Activated CD4-positive, alpha-beta T cell treated with anti-CD3 and anti-CD28 coated beads for 4 hours (primary cell): ENCODE data around the gene XCR1.
"Not testable (repeated sequence)": the region's sequence is repeated elsewhere in the genome, so short reads cannot be mapped to it uniquely, and the experiment has no call there.

Experiments used
- DNase-seq, 2 donors: peaks; one replicate each; pipeline ENCODE4 v3.0.0-alpha.2; 2020

XCR1 gene

GRCh38 chr3:46027021-46027705 lies at the start of gene XCR1:
TSS of gene XCR1 (minus strand) at chr3:46027483. CDS start at chr3:46021947, 5,536 bp downstream.
- DNase-seq = no peak

GRCh38 chr3:46076606-46077005 lies 49.3 kb upstream of the XCR1 start:
- DNase-seq = no peak

- no peak for DNase-seq
Measured at GRCh38 chr3:46075816-46076215, 48.5 kb upstream of the XCR1 start.

GRCh38 chr3:46071222-46071858 lies 44.1 kb upstream of the XCR1 start:
- no peak for DNase-seq

- DNase-seq = no peak
Measured at GRCh38 chr3:46070595-46071093, 43.4 kb upstream of the XCR1 start.

GRCh38 chr3:46068501-46068900 lies 41.2 kb upstream of the XCR1 start:
- DNase-seq = peak in 1 of 2 donors; percentile 9

- no peak for DNase-seq
Measured at GRCh38 chr3:46067401-46067800, 40.1 kb upstream of the XCR1 start.

- DNase-seq = no peak
Measured at GRCh38 chr3:46065750-46066256, 38.5 kb upstream of the XCR1 start.

GRCh38 chr3:46065294-46065705 lies 38.0 kb upstream of the XCR1 start:
- DNase-seq = peak; percentile 81 to 84

- no peak for DNase-seq
Measured at GRCh38 chr3:46062679-46063078, 35.4 kb upstream of the XCR1 start.

GRCh38 chr3:46061887-46062286 lies 34.6 kb upstream of the XCR1 start:
- DNase-seq = no peak

- DNase-seq = no peak
Measured at GRCh38 chr3:46061108-46061720, 33.9 kb upstream of the XCR1 start.

GRCh38 chr3:46060551-46060950 lies 33.3 kb upstream of the XCR1 start:
- no peak for DNase-seq

- DNase-seq = no peak
Measured at GRCh38 chr3:46059432-46059831, 32.1 kb upstream of the XCR1 start.

- DNase-seq = no peak
Measured at GRCh38 chr3:46058981-46059380, 31.7 kb upstream of the XCR1 start.

GRCh38 chr3:46057716-46058115 lies 30.4 kb upstream of the XCR1 start:
- no peak for DNase-seq

GRCh38 chr3:46056686-46057085 lies 29.4 kb upstream of the XCR1 start:
- no peak for DNase-seq

GRCh38 chr3:46053761-46054515 lies 26.7 kb upstream of the XCR1 start:
- DNase-seq = not testable (repeated sequence)

- not testable (repeated sequence) for DNase-seq
Measured at GRCh38 chr3:46053265-46053664, 26.0 kb upstream of the XCR1 start.

GRCh38 chr3:46052531-46052930 lies 25.2 kb upstream of the XCR1 start:
- no peak for DNase-seq

GRCh38 chr3:46049093-46049492 lies 21.8 kb upstream of the XCR1 start:
- DNase-seq = no peak

- peak in 1 of 2 donors; percentile 12 for DNase-seq
Measured at GRCh38 chr3:46046231-46046630, 18.9 kb upstream of the XCR1 start.

GRCh38 chr3:46038916-46039315 lies 11.6 kb upstream of the XCR1 start:
- DNase-seq = no peak
